Kidney (tissue), 14 donors: ENCODE results near the gene PRKAG2. TPM values are rescaled to one million over a fixed set of nuclear protein-coding genes. Genes with fewer than 3 reads are reported as not detected.

ENCODE experiments used
- DNase-seq, 5 donors: peaks; one replicate each; pipeline ENCODE4 v3.0.0-alpha.2; 2013 to 2020
- FAIRE-seq: peaks from 2 replicates; lab custom pipeline; 2012; peaks lifted over from hg19 to GRCh38; lab: Jason Lieb, UNC
- H3K27ac ChIP-seq, 2 donors: one replicate each; pipeline ENCODE4 v1.7.0; 2013; ENCODE audit warnings: low read depth in 2 of 2, low read length in 2 of 2, inconsistent platforms in 1 of 2
- H3K27me3 ChIP-seq: one replicate; pipeline ENCODE4 v1.7.1; 2013; ENCODE audit warnings: low read length, inconsistent platforms; ENCODE audit not compliant: control insufficient read depth, insufficient read depth
- H3K36me3 ChIP-seq, 3 donors: one replicate each; pipeline versions ENCODE4 v1.7.0 to v1.7.1; 2013; ENCODE audit warnings: low read length in 3 of 3, control low read depth in 1 of 3, inconsistent platforms in 1 of 3; ENCODE audit not compliant: insufficient read depth in 3 of 3, control insufficient read depth in 2 of 3
- H3K4me1 ChIP-seq, 3 donors: one replicate each; pipeline versions ENCODE4 v1.7.0 to v1.7.1; 2013; ENCODE audit warnings: low read length in 3 of 3, inconsistent platforms in 1 of 3, low read depth in 1 of 3; ENCODE audit not compliant: control insufficient read depth in 2 of 3, insufficient read depth in 2 of 3
- H3K4me3 ChIP-seq, 3 donors: one replicate each; pipeline versions ENCODE4 v1.7.0 to v1.8.1; 2013; ENCODE audit warnings: low read length in 3 of 3, control low read depth in 1 of 3, inconsistent platforms in 1 of 3
- H3K9ac ChIP-seq, 3 donors: one replicate each; pipeline versions ENCODE4 v1.7.0 to v1.7.1; 2013; ENCODE audit warnings: low read length in 3 of 3, control low read depth in 1 of 3, inconsistent platforms in 1 of 3
- H3K9me3 ChIP-seq, 3 donors: one replicate each; pipeline versions ENCODE4 v1.7.0 to v1.7.1; 2013; ENCODE audit warnings: low read length in 3 of 3, control low read depth in 1 of 3, inconsistent platforms in 1 of 3; ENCODE audit not compliant: control insufficient read depth in 2 of 3, insufficient read depth in 1 of 3
- intact Hi-C: fragments of 100-400 bp; cut with DNase I; formaldehyde crosslinking; loops from one replicate; pipeline ENCODE4 v1.11.1; 2022
- polyA plus RNA-seq: library from polyadenylated mRNA; stranded (reverse); fragments of 350-450 nt; fragmentation: Illumina TruSeq; extraction: RNeasy Lipid Tissue Mini Kit (QIAGEN cat#74804); gene quantifications from one replicate; pipeline ENCODE4 v1.2.3, GENCODE V29; 2014; ENCODE audit warnings: low read depth, low replicate concordance; ENCODE audit not compliant: insufficient read depth
- total RNA-seq: library from RNA; stranded (reverse); fragmentation: NEBNext Ultra II Directional; extraction: Animal tissue kit (Norgen Biotek cat#: 25700); gene quantifications from one replicate; pipeline ENCODE4 v1.2.1, GENCODE V29; 2021
- TF ChIP-seq, protein P1 (sequence below): IDR thresholded peaks from 3 replicates; pipeline ENCODE4 v1.5.1; 2012; ENCODE audit warnings: mild to moderate bottlenecking, moderate library complexity, borderline replicate concordance; ENCODE audit not compliant: insufficient read depth; ENCODE audit errors: extremely low read depth
- donor health status: control.
- donor health status: control.
- donor health status: control.
- donor health status: control.
- donor health status: control.
- donor health status: DM: yes; HTN: yes; CAD: no.
- donor health status: Normal renal cell carcinoma (clear cell type).

The PRKAG2 gene
- total and polyA plus RNA-seq, 2 donors from 2014 or later = 40.7 to 40.9 TPM

DNA sequence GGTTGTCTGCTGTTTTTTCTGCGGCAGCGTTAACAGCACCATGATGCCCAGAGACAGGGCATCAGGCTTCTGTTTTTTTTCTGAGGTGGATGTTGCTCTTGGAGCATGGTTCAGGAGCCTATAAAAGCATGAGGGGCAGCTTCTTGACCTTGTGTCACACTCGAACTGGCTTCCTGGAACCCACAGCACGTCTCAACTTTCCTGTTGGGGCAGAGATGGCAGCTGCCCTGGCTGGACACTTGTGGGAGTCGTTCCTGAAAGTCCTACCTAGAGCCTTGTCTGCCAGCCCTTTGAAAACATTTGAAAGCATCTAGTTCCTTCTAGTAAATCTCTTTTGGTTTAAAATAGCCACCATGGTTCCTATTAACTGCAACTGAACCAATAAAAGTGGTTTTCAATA, 28.9 kb upstream of the PRKAG2 start:
- DNase-seq = peak in 3 of 5 donors; percentile 18 to 63 (median 45)

DNA sequence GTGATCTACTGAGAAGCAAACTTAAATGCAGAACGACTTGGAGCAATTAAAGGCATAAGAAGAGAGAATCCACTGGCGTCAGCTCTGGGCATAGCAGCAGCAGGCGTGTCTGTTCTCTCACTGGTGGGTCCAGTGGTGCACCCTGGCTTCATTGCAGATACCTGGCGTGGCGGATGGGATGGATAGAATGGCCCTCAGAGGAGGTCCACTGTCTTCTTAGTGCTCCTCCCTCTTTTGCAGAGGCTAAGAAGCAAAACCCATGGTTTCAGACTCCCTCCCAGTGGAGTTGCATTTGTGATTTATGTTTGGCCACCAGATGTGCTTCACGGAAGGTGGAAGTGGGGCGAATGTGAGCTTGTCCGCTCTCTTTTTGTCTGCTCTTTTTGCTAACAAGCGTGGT, 28.4 kb upstream of the PRKAG2 start:
- no peak for FAIRE-seq
- H3K4me3 ChIP-seq = no peak overlapping the region
- intact Hi-C loops = no loop called here
- no peaks in the 10 kb centered on the region for H3K27me3 ChIP-seq
- peak in 2 of 5 donors; percentile 6 to 43 for DNase-seq
- H3K36me3 ChIP-seq = no peaks in the 10 kb centered on the region
- no peaks in the 10 kb centered on the region for H3K9me3 ChIP-seq
- TF ChIP-seq, protein P1, sequence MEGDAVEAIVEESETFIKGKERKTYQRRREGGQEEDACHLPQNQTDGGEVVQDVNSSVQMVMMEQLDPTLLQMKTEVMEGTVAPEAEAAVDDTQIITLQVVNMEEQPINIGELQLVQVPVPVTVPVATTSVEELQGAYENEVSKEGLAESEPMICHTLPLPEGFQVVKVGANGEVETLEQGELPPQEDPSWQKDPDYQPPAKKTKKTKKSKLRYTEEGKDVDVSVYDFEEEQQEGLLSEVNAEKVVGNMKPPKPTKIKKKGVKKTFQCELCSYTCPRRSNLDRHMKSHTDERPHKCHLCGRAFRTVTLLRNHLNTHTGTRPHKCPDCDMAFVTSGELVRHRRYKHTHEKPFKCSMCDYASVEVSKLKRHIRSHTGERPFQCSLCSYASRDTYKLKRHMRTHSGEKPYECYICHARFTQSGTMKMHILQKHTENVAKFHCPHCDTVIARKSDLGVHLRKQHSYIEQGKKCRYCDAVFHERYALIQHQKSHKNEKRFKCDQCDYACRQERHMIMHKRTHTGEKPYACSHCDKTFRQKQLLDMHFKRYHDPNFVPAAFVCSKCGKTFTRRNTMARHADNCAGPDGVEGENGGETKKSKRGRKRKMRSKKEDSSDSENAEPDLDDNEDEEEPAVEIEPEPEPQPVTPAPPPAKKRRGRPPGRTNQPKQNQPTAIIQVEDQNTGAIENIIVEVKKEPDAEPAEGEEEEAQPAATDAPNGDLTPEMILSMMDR = no peak
- no peaks in the 10 kb centered on the region for H3K4me1 ChIP-seq
- no peak overlapping the region for H3K27ac ChIP-seq
- H3K9ac ChIP-seq = no peak overlapping the region

More for the DNA sequence above, 28.9 kb upstream of the PRKAG2 start:
- Histone ChIP-seq H3K9me3 (no peaks in the 10 kb centered on the region), H3K9ac (no peak overlapping the region), H3K4me3 (no peak overlapping the region), H3K4me1 (no peaks in the 10 kb centered on the region), H3K36me3 (no peaks in the 10 kb centered on the region), H3K27me3 (no peaks in the 10 kb centered on the region), H3K27ac (no peak overlapping the region)
- no peak for FAIRE-seq
- intact Hi-C loops = no loop called here
- TF ChIP-seq, protein P1 = no peak

DNA sequence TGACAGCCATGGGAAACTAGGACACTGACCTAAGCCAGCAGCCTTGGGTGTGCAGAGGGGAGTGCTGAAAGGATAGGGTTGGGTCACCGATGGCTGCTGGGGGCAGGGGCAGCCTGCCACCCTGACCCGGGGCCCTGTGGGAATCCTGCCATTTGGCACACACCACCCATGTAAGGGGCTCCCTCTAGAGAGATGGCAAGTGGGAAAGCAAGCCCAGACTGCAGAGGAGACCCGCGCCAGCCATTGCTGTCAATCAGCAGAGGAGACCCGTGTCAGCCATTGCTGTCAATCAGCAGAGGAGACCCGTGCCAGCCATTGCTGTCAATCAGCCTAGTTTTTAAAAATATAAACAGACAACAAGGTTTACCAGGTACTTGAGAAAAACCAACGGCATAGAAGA, 27.4 kb upstream of the PRKAG2 start:
- DNase-seq (peak in 1 of 5 donors; percentile 20), FAIRE-seq (no peak)
- Histone ChIP-seq H3K9ac (no peak overlapping the region), H3K4me1 (no peaks in the 10 kb centered on the region), H3K4me3 (no peak overlapping the region), H3K27ac (no peak overlapping the region), H3K27me3 (no peaks in the 10 kb centered on the region), H3K9me3 (no peaks in the 10 kb centered on the region), H3K36me3 (no peaks in the 10 kb centered on the region)
- TF ChIP-seq, protein P1 = no peak
- intact Hi-C loops = no loop called here
